Prostate gland (tissue), 2 donors: Measurements from ENCODE around the gene TOMM22. TPM values are rescaled to one million over a fixed set of nuclear protein-coding genes. Genes with fewer than 3 reads are reported as not detected.

Experiments used
- DNase-seq: peaks from one replicate; pipeline ENCODE4 v3.0.0-alpha.2; 2019; ENCODE audit warnings: low spot score
- H3K27ac ChIP-seq, 2 donors: fragments of 200-600 bp; sonication (generic); 2 replicates each; pipeline ENCODE4 v1.5.1; 2017 to 2019
- H3K27me3 ChIP-seq: fragments of 200-600 bp; sonication (generic); replicated peaks from 2 replicates; pipeline ENCODE4 v1.5.1; 2019; ENCODE audit not compliant: insufficient read depth
- H3K36me3 ChIP-seq, 2 donors: fragments of 200-600 bp; sonication (generic); 1 replicate in 1 of 2; 2 replicates in 1 of 2; pipeline versions ENCODE4 v1.5.1 to v1.8.1; 2017 to 2019
- H3K4me1 ChIP-seq: fragments of 200-600 bp; sonication (generic); replicated peaks from 2 replicates; pipeline ENCODE4 v1.5.1; 2019
- H3K4me3 ChIP-seq, 2 donors: fragments of 200-600 bp; sonication (generic); 2 replicates each; pipeline ENCODE4 v1.5.1; 2017 to 2019
- H3K9me3 ChIP-seq: fragments of 200-600 bp; sonication (generic); 2 replicates; pipeline ENCODE4 v1.5.1; 2017
- CTCF ChIP-seq, 4 experiments: fragments of 200-600 bp in 2 of 4; fragments of 450-650 bp in 2 of 4; sonication (generic) in 2 of 4; IDR thresholded peaks; 1 replicate in 3 of 4; 2 replicates in 1 of 4; pipeline ENCODE4 v1.5.1; 2016 to 2019; ENCODE audit warnings: antibody characterized with exemption in 4 of 4, mild to moderate bottlenecking in 2 of 4, moderate library complexity in 2 of 4
- POLR2A ChIP-seq: fragments of 450-650 bp; IDR thresholded peaks from one replicate; pipeline ENCODE4 v1.6.1; 2016; ENCODE audit warnings: antibody characterized with exemption, mild to moderate bottlenecking
- POLR2AphosphoS5 ChIP-seq: sonication (generic); formaldehyde crosslinking; IDR thresholded peaks from one replicate; pipeline ENCODE4 v1.6.1; 2017; ENCODE audit warnings: antibody characterized with exemption
- WGBS: methylation state at CpG from one replicate; pipeline ENCODE4 v1.1.5; 2018; 5-methylcytosine and 5-hydroxymethylcytosine counted together
- intact Hi-C: fragments of 100-400 bp; cut with DNase I; formaldehyde crosslinking; loops from one replicate; pipeline ENCODE4 v1.14.2; 2022
- total RNA-seq, 2 donors: library from RNA; depleted of rRNA; stranded (reverse); fragments of >200 nt; gene quantifications; one replicate each; pipeline ENCODE4 v1.1.0, GENCODE V29; 2016

The TOMM22 gene
- total RNA-seq, 2 donors from 2014 or later, result 44.5 to 50.8 TPM

DNA sequence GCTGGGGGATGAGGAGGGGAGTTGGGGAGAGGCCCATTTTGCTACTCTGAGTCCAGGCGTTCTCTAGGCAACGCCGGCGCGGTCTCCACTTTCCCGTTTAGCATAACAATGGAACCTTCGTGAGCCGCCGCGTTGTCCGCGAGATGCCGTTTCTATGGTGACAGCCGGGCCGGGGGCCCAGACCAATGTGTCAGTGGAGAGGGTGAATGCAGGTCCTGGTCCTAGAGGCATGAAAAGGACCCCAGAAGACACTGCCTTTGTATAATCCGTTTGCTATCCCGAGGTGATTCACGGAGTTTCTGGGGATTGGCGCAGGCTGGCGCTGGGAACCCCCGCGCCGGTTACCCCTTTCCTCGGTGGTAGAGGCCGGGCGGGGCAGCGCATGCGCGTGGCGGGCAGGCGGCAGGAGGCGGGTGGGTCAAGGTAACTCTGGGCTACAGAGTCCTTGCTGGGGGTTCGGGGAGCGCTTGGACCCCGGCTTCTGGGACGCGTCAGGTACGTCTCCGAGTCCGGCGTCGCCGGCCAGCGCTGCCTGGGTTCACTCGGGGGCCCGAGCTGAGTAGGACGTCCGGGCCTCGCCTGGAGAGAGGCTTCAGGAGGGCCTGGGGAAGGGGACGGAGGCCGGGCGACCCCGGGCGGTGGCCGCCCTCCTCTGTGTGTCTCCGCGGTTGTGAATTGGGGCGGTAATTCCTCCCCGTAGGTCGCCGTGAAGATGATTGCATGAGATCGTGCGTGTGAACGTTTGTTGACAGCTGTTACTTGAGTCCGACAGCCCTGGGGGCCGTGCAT, 25.3 kb upstream of the TOMM22 start, which contains the start of the genes CBY1 and FAM227A:
Gene CBY1, plus strand, starts transcription at position 383 of the 789 bp plus-strand sequence. CDS start 11,417 bp downstream, outside the sequence.
Gene FAM227A, minus strand, starts transcription at position 137 of the 789 bp plus-strand sequence. CDS start 6,224 bp downstream, outside the sequence.
- no peaks in the 10 kb centered on the region for H3K27me3 ChIP-seq
- DNase-seq, result peak; percentile 81
- TF ChIP-seq POLR2AphosphoS5 (peak; percentile 88), CTCF (IDR thresholded peaks at IDR 0.05) (no peak), POLR2A (peak; percentile 67)
- no peaks in the 10 kb centered on the region for H3K9me3 ChIP-seq
- H3K4me1 ChIP-seq, result peaks cover 7% of the 10 kb centered on the region
- intact Hi-C loops, result no loop called here
- H3K36me3 ChIP-seq, result no peaks in the 10 kb centered on the region
- WGBS, result 2% methylated on average over 57 of the region's 66 CpGs
- peak within 1 kb of the TSS; percentile 91 to 93 for H3K27ac ChIP-seq
- peak within 1 kb of the TSS; percentile 56 to 96 for H3K4me3 ChIP-seq

- TF ChIP-seq POLR2A (no peak), POLR2AphosphoS5 (no peak)
- Histone ChIP-seq H3K4me3 (peak overlapping the region; percentile 56 to 96), H3K36me3 (no peaks in the 10 kb centered on the region), H3K4me1 (peaks cover 7% of the 10 kb centered on the region), H3K27me3 (no peaks in the 10 kb centered on the region), H3K9me3 (no peaks in the 10 kb centered on the region), H3K27ac (peak overlapping the region; percentile 91 to 93)
- WGBS, result 8% methylated on average over 16 of the region's 16 CpGs
- DNase-seq, result no peak
- intact Hi-C loops, result no loop called here
Observed at GRCh38 chr22:38657045-38657909, 24.5 kb upstream of the TOMM22 start.

DNA sequence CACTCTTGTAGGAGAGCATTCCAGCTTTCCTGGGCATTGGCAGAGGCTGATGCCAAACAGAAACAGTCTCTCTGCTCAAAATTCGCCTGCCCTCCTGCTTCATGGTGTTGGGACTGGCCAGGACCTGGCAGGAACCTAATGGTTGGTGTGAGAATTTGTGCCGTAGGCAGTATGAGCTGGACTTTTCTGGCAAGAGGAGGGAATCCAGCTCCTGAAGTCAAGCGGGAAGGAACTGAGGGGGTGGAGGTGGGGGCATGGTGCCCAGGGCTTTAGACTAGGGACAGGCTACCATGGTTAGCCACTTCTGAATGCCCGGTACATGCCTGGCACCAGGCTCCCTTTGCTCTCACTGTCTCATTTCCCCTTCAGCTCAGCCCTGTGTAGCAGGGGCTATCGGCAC, 6.9 kb upstream of the TOMM22 start:
- no peak for TF ChIP-seq POLR2AphosphoS5
- TF ChIP-seq POLR2A, result no peak
- TF ChIP-seq CTCF (IDR thresholded peaks at IDR 0.05), result no peak
- Histone ChIP-seq H3K27ac (no peak overlapping the region), H3K27me3 (no peaks in the 10 kb centered on the region), H3K36me3 (peaks cover 0 to 11% of the 10 kb centered on the region in 2 donors), H3K4me1 (no peaks in the 10 kb centered on the region), H3K4me3 (no peak overlapping the region), H3K9me3 (no peaks in the 10 kb centered on the region)
- intact Hi-C loops, result no loop called here
- no peak for DNase-seq
- WGBS, result 71% methylated on average over 5 of the region's 5 CpGs

- no peak for TF ChIP-seq POLR2A
- no peak for TF ChIP-seq POLR2AphosphoS5
- no peak for TF ChIP-seq CTCF (IDR thresholded peaks at IDR 0.05)
- no peak overlapping the region for H3K4me3 ChIP-seq
- WGBS, result 98% methylated on average over 3 of the region's 3 CpGs
- H3K27me3 ChIP-seq, result no peaks in the 10 kb centered on the region
- no peak for DNase-seq
- no peak overlapping the region for H3K27ac ChIP-seq
- peaks cover 0 to 11% of the 10 kb centered on the region in 2 donors for H3K36me3 ChIP-seq
- intact Hi-C loops, result no loop called here
- no peaks in the 10 kb centered on the region for H3K9me3 ChIP-seq
- H3K4me1 ChIP-seq, result no peaks in the 10 kb centered on the region
Observed at GRCh38 chr22:38675833-38676232, 5.9 kb upstream of the TOMM22 start.

DNA sequence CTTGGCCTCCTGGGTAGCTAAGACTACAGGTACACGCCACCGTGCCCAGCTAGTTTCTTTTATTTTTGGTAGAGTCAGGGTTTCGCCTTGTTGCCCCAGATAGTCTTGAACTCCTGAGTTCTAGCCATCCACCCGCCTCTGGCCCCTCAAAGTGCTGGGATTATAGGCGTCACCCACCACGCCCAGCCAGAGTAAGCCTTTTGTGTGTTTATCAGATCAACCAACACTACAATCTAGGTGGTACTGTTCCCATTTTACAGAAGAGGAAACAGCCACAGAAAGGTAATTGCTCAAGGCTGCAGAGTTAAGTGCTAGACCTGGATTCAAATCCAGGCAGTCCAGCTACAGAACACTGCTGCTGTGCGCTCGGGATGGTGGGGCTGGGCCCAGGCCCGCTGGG, 3.1 kb downstream of the TOMM22 start:
- no peaks in the 10 kb centered on the region for H3K9me3 ChIP-seq
- peaks cover 5% of the 10 kb centered on the region for H3K4me1 ChIP-seq
- 90% methylated on average over 9 of the region's 9 CpGs for WGBS
- DNase-seq, result no peak
- no peaks in the 10 kb centered on the region for H3K27me3 ChIP-seq
- intact Hi-C loops, result loop anchor here (5.0 kb wide), 1 partner anchor 47 kb away; no protein-coding TSS in a partner anchor
- TF ChIP-seq CTCF (IDR thresholded peaks at IDR 0.05) (no peak), POLR2A (no peak), POLR2AphosphoS5 (no peak)
- H3K36me3 ChIP-seq, result peaks cover 0 to 7% of the 10 kb centered on the region in 2 donors
- H3K4me3 ChIP-seq, result no peak overlapping the region
- H3K27ac ChIP-seq, result no peak overlapping the region
